DMS 273 treated with DMSO at 0.1 percent for 48 hours (cell line): ENCODE results near the gene AP3B2.
"Not testable (repeated sequence)": the region's sequence is repeated elsewhere in the genome, so short reads cannot be mapped to it uniquely, and the experiment has no call there.

Source experiments
- DNase-seq: peaks from one replicate; lab custom pipeline; 2025; lab: John Stamatoyannopoulos, UW

The AP3B2 gene

DNA sequence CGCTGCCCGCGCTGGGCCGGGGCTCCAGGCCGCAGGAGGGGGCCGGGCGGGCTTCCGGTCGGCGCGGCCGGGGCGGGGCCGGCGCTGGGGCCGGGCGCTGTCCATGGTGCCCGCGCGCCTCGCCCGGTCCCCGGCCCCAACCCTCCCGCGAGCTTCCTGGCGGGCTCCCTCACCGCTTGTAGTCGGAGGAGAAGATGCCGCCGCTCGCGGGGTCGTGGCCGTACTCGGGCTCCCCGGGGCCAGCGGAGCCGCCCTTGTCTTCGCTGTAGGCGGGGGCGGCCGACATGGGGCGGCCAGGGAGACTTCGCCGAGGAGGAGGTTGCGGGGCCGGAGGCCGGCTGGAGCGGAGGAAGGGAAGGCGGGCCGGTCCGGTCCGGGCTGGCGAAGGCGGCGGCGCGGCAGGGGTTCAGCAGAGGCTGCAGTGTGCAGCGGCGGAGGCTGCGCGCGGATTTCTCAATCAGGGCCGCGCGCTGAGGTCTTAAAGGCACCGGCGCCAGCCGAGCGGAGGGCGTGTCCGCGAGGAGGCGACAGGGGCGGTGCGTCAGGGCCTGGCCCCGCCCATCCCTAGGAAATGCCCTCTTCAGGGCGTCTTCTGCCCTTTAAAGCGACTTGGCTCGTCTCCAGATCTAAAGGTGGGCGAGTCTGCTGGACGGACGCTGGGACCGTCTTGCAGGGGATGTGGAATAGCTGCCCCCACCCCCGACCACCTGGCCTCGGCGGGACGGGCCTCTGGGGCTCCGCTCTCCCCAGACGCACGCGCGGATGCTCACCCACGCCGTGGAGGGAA is at the start of gene AP3B2:
TSS of gene AP3B2 (minus strand) at position 455 of the 787 bp plus-strand sequence. CDS start at position 286, 169 bp downstream.
- no peak for DNase-seq

DNA sequence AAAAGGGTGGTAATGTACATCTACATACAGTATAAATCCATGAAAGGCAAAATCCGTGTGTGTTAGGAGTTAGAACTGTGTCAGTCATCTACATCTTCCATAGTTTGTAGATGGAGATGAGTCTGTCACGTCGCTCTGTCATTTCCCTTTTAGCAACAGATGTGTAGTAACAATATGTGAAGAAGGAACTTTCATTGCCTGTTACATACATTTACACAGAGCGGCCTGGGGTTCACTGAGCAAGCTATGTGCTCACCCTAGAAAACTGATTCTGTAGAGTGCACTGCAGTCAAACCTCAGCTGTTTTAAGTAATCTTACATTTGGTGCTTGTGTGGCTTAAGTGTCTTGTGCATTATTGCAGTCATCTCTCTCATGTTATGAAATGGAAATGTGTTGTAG is 41.6 kb upstream of the AP3B2 start:
- no peak for DNase-seq

DNA sequence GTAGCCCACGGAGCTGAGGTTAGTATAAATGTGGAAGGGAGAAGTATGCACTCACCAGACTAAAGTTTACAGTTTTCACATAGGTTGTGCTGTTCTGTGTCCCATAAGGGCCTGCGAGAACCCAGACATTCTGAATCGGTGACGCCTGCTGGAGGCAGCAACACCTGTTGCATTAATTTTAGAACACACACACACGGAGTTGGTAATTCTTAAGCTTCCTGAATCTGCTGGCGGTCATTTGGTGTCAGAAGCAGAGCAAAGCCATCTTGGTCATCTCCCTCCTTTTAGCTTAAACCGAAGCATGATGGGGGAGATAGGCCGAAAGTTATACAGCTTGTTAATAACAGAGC is 41.1 kb upstream of the AP3B2 start:
- no peak for DNase-seq

DNA sequence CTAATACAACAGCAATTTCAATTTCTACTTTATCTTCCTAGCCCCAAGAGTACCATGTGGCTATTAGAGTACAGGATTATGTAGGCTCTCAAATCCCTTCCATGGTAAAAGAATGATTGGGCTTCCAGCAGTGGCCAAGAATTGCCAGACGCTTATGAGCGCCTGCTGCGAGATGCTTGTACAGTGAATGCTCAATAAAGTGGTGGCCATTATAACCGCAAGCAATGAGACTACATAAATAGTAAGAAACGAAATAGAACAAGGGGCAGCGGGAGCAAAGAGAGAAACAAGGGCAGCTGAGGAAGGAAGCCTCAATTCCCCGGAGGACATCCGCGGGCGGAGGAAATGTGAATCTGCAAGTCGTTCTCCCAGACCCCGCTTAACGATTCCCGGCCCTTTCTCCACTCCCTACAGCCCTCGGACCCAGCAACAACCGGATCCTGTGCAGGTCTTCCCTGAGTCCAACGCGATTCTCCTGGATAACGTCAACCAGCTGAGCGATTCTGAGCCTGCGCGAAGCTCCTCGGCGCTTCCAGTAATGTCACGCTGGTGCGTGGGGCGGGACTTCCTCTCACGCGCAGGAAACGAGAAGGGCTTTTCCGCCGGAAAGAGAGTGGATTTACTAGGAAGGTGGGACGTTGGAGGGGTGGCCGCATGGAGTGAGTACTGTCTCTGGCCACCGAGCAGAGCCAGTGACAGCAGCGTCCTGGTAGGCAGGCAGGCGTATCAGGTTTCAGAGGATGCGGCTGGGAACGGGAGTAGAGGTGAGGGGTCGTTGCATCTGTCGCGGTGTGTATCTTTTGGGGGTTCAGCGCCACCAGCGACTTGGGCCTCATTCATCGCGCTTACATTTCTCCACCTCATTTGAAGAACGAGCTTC is 40.5 kb upstream of the AP3B2 start:
- peak; percentile 85 for DNase-seq

- DNase-seq: no peak
Measured at GRCh38 chr15:82748315-82748714, 38.6 kb upstream of the AP3B2 start.

- no peak for DNase-seq
Measured at GRCh38 chr15:82743810-82744209, 34.1 kb upstream of the AP3B2 start.

DNA sequence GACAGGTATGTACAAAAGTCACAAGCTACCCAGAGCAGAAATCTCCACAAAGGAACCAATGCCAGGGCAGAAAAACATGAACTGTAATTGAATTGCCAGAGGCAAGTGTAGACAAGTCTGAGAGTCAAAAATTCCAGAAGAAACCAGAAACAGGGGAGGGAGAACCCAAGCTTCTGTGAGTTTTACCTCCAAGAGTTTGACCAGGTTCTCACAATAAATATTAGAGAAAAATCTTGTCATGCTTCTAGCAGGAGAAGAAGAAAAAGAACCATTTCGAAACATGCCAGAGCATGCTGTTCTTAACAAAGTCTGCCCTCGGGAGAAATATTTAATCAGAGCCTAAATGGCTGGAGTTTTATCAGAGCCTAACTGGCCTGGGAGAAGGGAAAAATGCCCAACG is 32.5 kb upstream of the AP3B2 start:
- no peak for DNase-seq

- DNase-seq: no peak
Measured at GRCh38 chr15:82739086-82739485, 29.4 kb upstream of the AP3B2 start.

DNA sequence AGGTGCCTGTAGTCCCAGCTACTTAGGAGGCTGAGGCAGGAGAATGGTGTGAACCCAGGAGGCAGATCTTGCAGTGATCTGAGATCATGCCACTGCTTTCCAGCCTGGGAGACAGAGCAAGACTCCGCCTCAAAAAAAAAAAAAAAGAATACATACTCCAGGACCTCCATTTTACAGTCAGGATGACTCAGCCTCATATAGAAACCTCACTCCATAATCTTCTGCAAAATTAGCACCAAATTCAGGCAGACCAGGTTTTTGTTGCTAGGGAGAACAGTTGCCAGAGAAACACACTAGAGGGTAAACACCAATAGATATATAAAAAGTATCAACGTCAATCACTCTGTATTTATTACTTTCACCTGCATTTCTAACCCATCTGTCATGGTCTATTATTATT is 28.3 kb upstream of the AP3B2 start:
- DNase-seq: no peak

- no peak for DNase-seq
Measured at GRCh38 chr15:82731527-82731926, 21.9 kb upstream of the AP3B2 start.

DNA sequence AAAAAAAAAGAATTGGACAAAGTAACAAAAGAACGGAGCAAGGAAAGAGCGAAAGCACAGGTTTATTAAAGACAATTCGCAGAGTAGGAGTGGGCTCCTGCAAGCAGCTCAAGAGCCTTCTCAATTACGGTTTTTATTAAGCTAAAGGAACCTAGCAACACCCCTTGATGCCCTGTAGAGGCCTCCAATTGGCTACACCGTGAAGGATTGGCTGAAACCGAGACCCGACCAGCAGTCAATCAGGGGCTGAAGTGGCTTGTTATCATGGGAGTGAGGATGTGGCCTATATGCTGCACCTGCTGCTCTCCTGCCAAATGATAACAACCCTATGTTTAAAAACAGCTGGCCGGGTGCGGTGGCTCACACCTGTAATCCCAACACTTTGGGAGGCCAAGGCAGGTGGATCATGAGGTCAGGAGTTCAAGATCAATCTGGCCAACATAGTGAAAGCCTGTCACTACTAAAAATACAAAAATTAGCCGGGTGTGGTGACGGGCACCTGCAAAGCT is 20.4 kb upstream of the AP3B2 start:
- DNase-seq: no peak

DNA sequence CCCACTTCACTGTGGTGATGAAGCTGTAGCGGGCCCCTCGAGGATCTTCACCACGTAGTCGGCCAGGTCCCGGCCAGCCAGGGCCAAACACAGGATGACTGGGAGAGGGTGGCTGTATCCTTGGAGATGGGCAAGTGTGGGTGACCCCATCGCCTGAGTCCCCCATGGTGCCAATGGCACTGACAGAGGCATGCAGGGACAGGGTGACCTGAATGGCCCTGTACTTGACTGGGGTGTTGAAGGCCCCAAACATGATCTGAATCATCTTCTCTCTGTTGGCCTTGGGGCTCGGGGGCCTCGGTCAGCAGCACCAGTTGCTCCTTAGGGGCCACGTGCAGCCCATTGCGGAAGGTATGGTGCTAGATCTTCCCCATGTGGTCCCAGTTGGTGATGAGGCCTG is 17.1 kb upstream of the AP3B2 start:
- DNase-seq: no peak

- no peak for DNase-seq
Measured at GRCh38 chr15:82715003-82715402, 5.3 kb upstream of the AP3B2 start.

GRCh38 chr15:82714016-82714415 is 4.3 kb upstream of the AP3B2 start:
- no peak for DNase-seq

DNA sequence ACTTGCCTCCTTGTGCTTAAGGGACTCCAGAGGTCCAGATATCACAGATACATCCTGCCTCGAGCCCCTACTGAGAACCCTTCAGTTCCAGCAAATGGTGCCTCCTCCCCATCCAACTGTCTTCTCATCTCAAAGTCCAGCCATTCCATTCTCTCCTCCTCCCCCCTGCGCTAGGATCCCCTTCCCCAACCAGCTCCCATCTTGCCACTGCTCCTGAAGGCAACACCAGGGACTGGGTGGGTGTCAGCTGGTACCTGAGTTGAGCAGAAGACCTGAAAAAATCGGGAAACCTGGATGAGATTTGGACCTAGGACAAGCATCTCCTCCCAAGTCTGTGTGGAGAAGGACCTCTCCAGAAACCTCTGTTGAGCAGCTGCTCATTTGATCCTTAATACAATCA is 2.4 kb upstream of the AP3B2 start:
- DNase-seq: no peak

GRCh38 chr15:82710926-82711490 is 1.3 kb upstream of the AP3B2 start:
- no peak for DNase-seq

DNA sequence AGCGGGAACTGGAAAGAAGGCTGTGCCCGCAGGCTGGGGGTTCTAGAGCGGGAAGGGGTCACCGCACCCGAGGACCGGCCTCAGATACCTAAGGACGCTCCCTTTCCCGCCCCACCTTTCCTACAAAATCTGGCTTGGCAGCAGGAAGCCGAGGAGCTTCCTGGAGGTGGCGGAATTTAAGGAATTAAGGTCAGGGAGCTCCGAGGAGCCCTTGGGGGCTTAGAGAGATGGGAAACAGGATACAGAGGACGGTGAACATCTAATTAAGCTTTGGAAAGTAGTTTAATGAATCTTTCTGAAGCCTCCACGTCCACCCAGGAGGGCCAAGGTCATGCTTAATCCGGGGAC is 507 bp upstream of the AP3B2 start:
- no peak for DNase-seq

- no peak for DNase-seq
Measured at GRCh38 chr15:82709081-82709420, 624 bp downstream of the AP3B2 start.

DNA sequence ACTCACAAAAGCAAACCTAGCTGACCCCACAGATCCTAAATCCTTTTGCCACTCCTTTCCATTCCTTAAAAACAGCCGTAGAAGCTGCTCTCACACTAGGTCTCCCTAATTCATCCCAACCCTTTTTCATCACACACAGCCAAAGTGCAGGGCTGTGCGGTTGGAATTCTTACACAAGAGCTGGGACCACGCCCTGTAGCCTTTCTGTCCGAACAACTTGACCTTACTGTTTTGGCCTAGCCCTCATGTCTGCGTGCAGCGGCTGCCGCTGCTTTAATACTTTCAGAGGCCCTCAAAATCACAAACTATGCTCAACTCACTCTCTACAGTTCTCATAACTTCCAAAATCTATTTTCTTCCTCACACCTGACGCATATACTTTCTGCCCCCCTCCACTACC is 3.8 kb downstream of the AP3B2 start:
- DNase-seq: not testable (repeated sequence)

DNA sequence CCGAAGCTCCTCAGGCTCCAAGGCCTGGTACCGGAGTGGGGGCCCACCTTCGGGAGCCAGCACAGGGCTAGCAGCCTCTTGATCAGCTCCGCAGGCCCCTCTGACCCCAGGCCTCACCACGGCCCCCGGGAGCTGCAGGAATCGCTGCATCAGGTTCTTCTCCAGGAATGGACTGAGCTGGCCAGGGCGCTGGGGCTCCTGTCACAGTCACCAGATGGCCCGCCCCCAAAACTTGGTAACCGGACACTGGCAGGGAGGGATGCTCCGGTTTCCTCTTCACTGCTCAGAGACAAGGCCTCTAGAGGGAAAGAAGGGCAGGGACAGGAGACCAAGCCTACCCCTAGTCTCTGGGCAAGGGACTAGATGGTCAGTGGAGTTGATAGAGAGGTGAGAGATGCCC is 9.9 kb downstream of the AP3B2 start:
- DNase-seq: no peak

DNA sequence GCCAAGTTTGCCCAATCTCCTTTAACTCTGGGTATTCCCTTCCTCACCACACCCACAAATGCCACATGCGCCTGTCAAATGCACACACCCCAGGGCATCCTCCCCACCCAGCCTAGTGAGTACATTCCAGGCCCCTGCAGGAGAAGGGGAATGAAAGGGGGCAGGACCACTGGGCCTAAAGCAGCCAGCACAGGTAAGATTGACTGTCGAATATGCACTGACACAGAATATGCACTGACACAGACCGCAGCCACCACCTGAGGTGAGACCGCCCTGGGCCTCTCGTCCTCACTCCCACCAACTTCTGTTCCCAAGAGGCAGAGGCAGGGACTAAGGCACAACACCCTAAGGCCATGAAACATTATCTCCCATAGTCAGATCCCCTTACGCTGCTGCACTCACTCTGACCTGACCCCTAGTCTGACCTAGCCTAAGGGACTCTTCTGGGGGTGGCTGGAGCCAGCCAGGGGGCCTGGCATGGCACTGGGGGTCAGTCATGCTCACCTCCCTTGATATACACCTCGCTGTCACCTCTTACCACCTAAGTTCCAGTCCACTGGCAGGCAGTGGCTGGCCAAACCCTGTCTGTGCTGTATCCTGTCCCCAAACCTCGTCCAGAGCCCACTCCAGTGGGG is 10.8 kb downstream of the AP3B2 start:
- no peak for DNase-seq

GRCh38 chr15:82697735-82698407 is 11.8 kb downstream of the AP3B2 start:
- DNase-seq: no peak
